Fibroblast of mammary gland (primary cell): ENCODE data around the gene IGDCC3.

Experiments
- DNase-seq: peaks from one replicate; pipeline ENCODE4 v3.0.0-alpha.2; 2010; ENCODE audit warnings: low read depth
- H3K4me3 ChIP-seq: 2 replicates; pipeline ENCODE4 v1.5.1; 2011; ENCODE audit warnings: low read depth, mild to moderate bottlenecking, low read length, moderate library complexity; ENCODE audit not compliant: control insufficient read depth
- CTCF ChIP-seq: conservative IDR thresholded peaks from 2 replicates; pipeline ENCODE4 v1.5.1; 2011; ENCODE audit warnings: low read depth, low read length, inconsistent platforms; ENCODE audit not compliant: control insufficient read depth, insufficient read depth

The IGDCC3 gene

GRCh38 chr15:65383991-65384390, 6.2 kb upstream of the IGDCC3 start:
- no peak for DNase-seq
- H3K4me3 ChIP-seq, result no peak overlapping the region
- TF ChIP-seq CTCF, result no peak

GRCh38 chr15:65383456-65383855, 5.7 kb upstream of the IGDCC3 start:
- TF ChIP-seq CTCF, result no peak
- H3K4me3 ChIP-seq, result no peak overlapping the region
- DNase-seq, result no peak

GRCh38 chr15:65382921-65383320, 5.1 kb upstream of the IGDCC3 start:
- TF ChIP-seq CTCF, result no peak
- no peak for DNase-seq
- H3K4me3 ChIP-seq, result no peak overlapping the region

- no peak for DNase-seq
- TF ChIP-seq CTCF, result no peak
- H3K4me3 ChIP-seq, result no peak overlapping the region
These were observed 4.3 kb upstream of the IGDCC3 start for GRCh38 chr15:65382146-65382491.

- TF ChIP-seq CTCF, result no peak
- H3K4me3 ChIP-seq, result no peak overlapping the region
- no peak for DNase-seq
These were observed 3.8 kb upstream of the IGDCC3 start for GRCh38 chr15:65381445-65382145.

DNA sequence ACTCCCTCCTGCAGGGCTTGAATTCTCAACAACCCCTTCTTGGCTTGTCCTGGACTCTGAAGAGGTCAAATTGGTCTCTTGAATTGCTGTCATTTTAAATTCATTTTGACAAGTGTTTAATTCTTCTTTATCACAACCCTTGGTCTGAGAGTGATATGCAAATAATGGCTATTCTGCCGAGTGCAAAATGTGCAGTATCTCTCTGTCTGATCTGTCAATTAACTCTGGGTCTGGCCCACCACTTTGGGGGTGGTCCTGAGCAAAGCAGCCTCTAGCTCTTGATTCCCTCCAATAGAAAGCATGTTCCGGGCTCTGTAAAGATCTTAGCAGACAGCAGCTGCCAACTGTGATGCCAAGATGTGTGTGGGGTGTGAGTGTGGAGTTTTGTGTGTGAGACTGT, 2.2 kb upstream of the IGDCC3 start:
- no peak overlapping the region for H3K4me3 ChIP-seq
- TF ChIP-seq CTCF, result no peak
- no peak for DNase-seq
